Activated B cell treated with CpG ODN at 0.5 μM for 24 hours (primary cell): ENCODE data around the gene SULT4A1. TPM values are rescaled to one million over a fixed set of nuclear protein-coding genes. Genes with fewer than 3 reads are reported as not detected.

Experiments used
- ATAC-seq: fragments of 200-7000 bp; cut with Tn5 transposase; one replicate; pipeline ENCODE4 v1.10.0; 2021; ENCODE audit warnings: low read depth, mild to moderate bottlenecking, moderate library complexity
- CTCF ChIA-PET: fragments of 350-600 bp; sonication (Branson Sonifier 250); formaldehyde crosslinking; loops from one replicate; lab custom pipeline; 2021; ENCODE audit warnings: antibody characterized with exemption; lab: Charles Lee
- POLR2A ChIA-PET: fragments of 350-600 bp; sonication (Branson Sonifier 250); formaldehyde crosslinking; loops from one replicate; lab custom pipeline; 2021; ENCODE audit warnings: antibody characterized with exemption; lab: Charles Lee
- DNase-seq: peaks from one replicate; pipeline ENCODE4 v3.0.0; 2022
- H3K27ac Mint-ChIP-seq: one replicate; pipeline ENCODE4 v1.8.0; 2020; ENCODE audit warnings: mixed read lengths
- H3K27me3 Mint-ChIP-seq: one replicate; pipeline ENCODE4 v1.8.0; 2021; ENCODE audit warnings: mixed read lengths
- H3K36me3 Mint-ChIP-seq: one replicate; pipeline ENCODE4 v1.8.0; 2021; ENCODE audit warnings: low read depth, mixed read lengths
- H3K4me1 Mint-ChIP-seq: one replicate; pipeline ENCODE4 v1.8.0; 2021; ENCODE audit warnings: mixed read lengths
- H3K4me3 Mint-ChIP-seq: one replicate; pipeline ENCODE4 v1.8.0; 2020; ENCODE audit warnings: mild to moderate bottlenecking, mixed read lengths
- H3K9me3 Mint-ChIP-seq: one replicate; pipeline ENCODE4 v1.8.0; 2020; ENCODE audit warnings: mixed read lengths
- CTCF ChIP-seq: fragments of 200-600 bp; IDR thresholded peaks from one replicate; pipeline ENCODE4 v1.8.0; 2022; ENCODE audit warnings: antibody characterized with exemption, mild to moderate bottlenecking
- intact Hi-C: fragments of 100-400 bp; cut with micrococcal nuclease; formaldehyde crosslinking; loops from one replicate; pipeline ENCODE4 v1.15.1; 2024
- total RNA-seq: library from RNA; stranded (reverse); gene quantifications from 2 replicates; pipeline ENCODE4 v1.2.3, GENCODE V29; 2022

The SULT4A1 gene
- total RNA-seq, 1 donor from 2014 or later = not detected

- ATAC-seq (no peak), DNase-seq (no peak)
- Mint-ChIP-seq H3K9me3 (no peaks in the 10 kb centered on the region), H3K4me1 (no peaks in the 10 kb centered on the region), H3K27me3 (peaks cover 11% of the 10 kb centered on the region), H3K27ac (no peak overlapping the region), H3K36me3 (no peaks in the 10 kb centered on the region), H3K4me3 (no peak overlapping the region)
- CTCF ChIA-PET = no interaction called here
- POLR2A ChIA-PET = no interaction called here
- intact Hi-C loops = no loop called here
- no peak for TF ChIP-seq CTCF
Measured at GRCh38 chr22:43851058-43851978, 11.0 kb downstream of the SULT4A1 start.

- no peak for TF ChIP-seq CTCF
- DNase-seq = no peak
- intact Hi-C loops = no loop called here
- ChIA-PET POLR2A (no interaction called here), CTCF (no interaction called here)
- peaks cover 11% of the 10 kb centered on the region for H3K27me3 Mint-ChIP-seq
- H3K4me3 Mint-ChIP-seq = no peak overlapping the region
- H3K27ac Mint-ChIP-seq = no peak overlapping the region
- H3K36me3 Mint-ChIP-seq = no peaks in the 10 kb centered on the region
- no peaks in the 10 kb centered on the region for H3K9me3 Mint-ChIP-seq
- ATAC-seq = no peak
- H3K4me1 Mint-ChIP-seq = no peaks in the 10 kb centered on the region
Measured at GRCh38 chr22:43850529-43850928, 11.8 kb downstream of the SULT4A1 start.

GRCh38 chr22:43849731-43850130 lies 12.6 kb downstream of the SULT4A1 start:
- no peak for DNase-seq
- H3K36me3 Mint-ChIP-seq = no peaks in the 10 kb centered on the region
- H3K4me3 Mint-ChIP-seq = no peak overlapping the region
- no peak for TF ChIP-seq CTCF
- no peak overlapping the region for H3K27ac Mint-ChIP-seq
- POLR2A ChIA-PET = no interaction called here
- H3K27me3 Mint-ChIP-seq = peaks cover 11% of the 10 kb centered on the region
- intact Hi-C loops = no loop called here
- ATAC-seq = no peak
- no peaks in the 10 kb centered on the region for H3K9me3 Mint-ChIP-seq
- H3K4me1 Mint-ChIP-seq = no peaks in the 10 kb centered on the region
- CTCF ChIA-PET = no interaction called here

- Mint-ChIP-seq H3K4me3 (no peak overlapping the region), H3K4me1 (no peaks in the 10 kb centered on the region), H3K9me3 (no peaks in the 10 kb centered on the region), H3K27me3 (peaks cover 8% of the 10 kb centered on the region), H3K27ac (no peak overlapping the region), H3K36me3 (no peaks in the 10 kb centered on the region)
- CTCF ChIA-PET = no interaction called here
- ATAC-seq = no peak
- no peak for TF ChIP-seq CTCF
- intact Hi-C loops = no loop called here
- POLR2A ChIA-PET = no interaction called here
- DNase-seq = no peak
Measured at GRCh38 chr22:43848366-43849171, 13.7 kb downstream of the SULT4A1 start.
